HG03097 (cell line): Measurements from ENCODE around the gene RAB36.

Experiments
- ATAC-seq: cut with Tn5 transposase; IDR thresholded peaks from one replicate; pipeline ENCODE4 v1.9.1; 2021; ENCODE audit not compliant: unreplicated experiment, low FRiP score

The RAB36 gene

GRCh38 chr22:23180301-23180892, 35.1 kb downstream of the RAB36 start, which contains the start of gene BCR:
Gene BCR, plus strand, starts transcription at chr22:23180509. Its CDS starts 452 bp downstream, at chr22:23180961.
- ATAC-seq = no peak

- ATAC-seq = no peak
Measured at GRCh38 chr22:23180893-23181720, 35.8 kb downstream of the RAB36 start.

GRCh38 chr22:23181721-23182308, 36.5 kb downstream of the RAB36 start:
- ATAC-seq = no peak

- no peak for ATAC-seq
Measured at GRCh38 chr22:23182309-23183060, 37.2 kb downstream of the RAB36 start.

- ATAC-seq = no peak
Measured at GRCh38 chr22:23183061-23183698, 37.9 kb downstream of the RAB36 start.

GRCh38 chr22:23184100-23184763, 39.0 kb downstream of the RAB36 start:
- no peak for ATAC-seq

GRCh38 chr22:23184764-23185113, 39.5 kb downstream of the RAB36 start:
- no peak for ATAC-seq

GRCh38 chr22:23187211-23187610, 41.9 kb downstream of the RAB36 start:
- ATAC-seq = no peak

- ATAC-seq = no peak
Measured at GRCh38 chr22:23187871-23188700, 42.8 kb downstream of the RAB36 start.

GRCh38 chr22:23190526-23190925, 45.2 kb downstream of the RAB36 start:
- no peak for ATAC-seq

- no peak for ATAC-seq
Measured at GRCh38 chr22:23192133-23192532, 46.9 kb downstream of the RAB36 start.

GRCh38 chr22:23192558-23192957, 47.3 kb downstream of the RAB36 start:
- ATAC-seq = no peak

GRCh38 chr22:23193196-23193827, 48.0 kb downstream of the RAB36 start:
- ATAC-seq = no peak

GRCh38 chr22:23193882-23194281, 48.6 kb downstream of the RAB36 start:
- no peak for ATAC-seq

- ATAC-seq = no peak
Measured at GRCh38 chr22:23196165-23196564, 50.9 kb downstream of the RAB36 start.

GRCh38 chr22:23197836-23198235, 52.6 kb downstream of the RAB36 start:
- no peak for ATAC-seq

- ATAC-seq = no peak
Measured at GRCh38 chr22:23199159-23199558, 53.9 kb downstream of the RAB36 start.

- no peak for ATAC-seq
Measured at GRCh38 chr22:23200898-23201297, 55.6 kb downstream of the RAB36 start.
